H1 (cell line): ENCODE measurements around the gene ULK1. TPM values are rescaled to one million over a fixed set of nuclear protein-coding genes. Genes with fewer than 3 reads are reported as not detected.

Experiments
- CTCF ChIA-PET: fragments of 300-600 bp; sonication (Branson Sonifier 250); formaldehyde crosslinking; loops from one replicate; lab custom pipeline; 2021; ENCODE audit not compliant: partially characterized antibody; lab: Charles Lee
- POLR2A ChIA-PET: fragments of 300-600 bp; sonication (Branson Sonifier 250); formaldehyde crosslinking; loops from one replicate; lab custom pipeline; 2021; ENCODE audit warnings: inconsistent platforms; ENCODE audit not compliant: partially characterized antibody; lab: Charles Lee
- DNase-seq, 2 experiments: peaks; one replicate each; pipeline versions ENCODE4 v3.0.0 to v3.0.0-alpha.2; 2010 to 2022; ENCODE audit warnings: low spot score in 2 of 2, low read depth in 1 of 2, mixed read lengths in 1 of 2
- FAIRE-seq: peaks from 2 replicates; lab custom pipeline; 2011; peaks lifted over from hg19 to GRCh38; lab: Jason Lieb, UNC
- H2AFZ ChIP-seq: 2 replicates; pipeline ENCODE4 v1.8.1; 2012; ENCODE audit warnings: low read length, inconsistent platforms
- H2AK5ac ChIP-seq: 2 replicates; pipeline ENCODE4 v1.6.1; 2013; ENCODE audit warnings: low read depth, low read length
- H2BK120ac ChIP-seq: replicated peaks from 2 replicates; pipeline ENCODE3; 2013; ENCODE audit warnings: low read depth, low read length, inconsistent platforms
- H2BK12ac ChIP-seq: 2 replicates; pipeline ENCODE4 v1.6.1; 2013; ENCODE audit warnings: low read depth, low read length
- H2BK15ac ChIP-seq: 2 replicates; pipeline ENCODE4 v1.6.1; 2013; ENCODE audit warnings: low read length
- H2BK20ac ChIP-seq: 2 replicates; pipeline ENCODE4 v1.6.1; 2013; ENCODE audit warnings: low read length
- H2BK5ac ChIP-seq: 2 replicates; pipeline ENCODE4 v1.6.1; 2013; ENCODE audit warnings: low read depth, low read length
- H3K14ac ChIP-seq: 2 replicates; pipeline ENCODE4 v1.6.1; 2013; ENCODE audit warnings: inconsistent platforms; ENCODE audit not compliant: insufficient read length
- H3K18ac ChIP-seq: 2 replicates; pipeline ENCODE4 v1.6.1; 2013; ENCODE audit warnings: low read length; ENCODE audit errors: extremely low read depth
- H3K23ac ChIP-seq: 2 replicates; pipeline ENCODE4 v1.6.1; 2013; ENCODE audit warnings: inconsistent platforms; ENCODE audit not compliant: insufficient read length
- H3K23me2 ChIP-seq: 2 replicates; pipeline ENCODE4 v1.6.1; 2013; ENCODE audit warnings: low read depth, low read length
- H3K27ac ChIP-seq: 2 replicates; pipeline ENCODE4 v1.6.1; 2011; ENCODE audit warnings: low read depth, low read length, inconsistent platforms
- H3K27me3 ChIP-seq, 4 experiments: replicated peaks in 1 of 4; 1 replicate in 1 of 4; 2 replicates in 3 of 4; pipeline versions ENCODE4 v1.6.1 to v1.8.1; 2011 to 2013; ENCODE audit warnings: low read length in 3 of 4, mild to moderate bottlenecking in 3 of 4, inconsistent platforms in 2 of 4, mixed read lengths in 2 of 4, moderate library complexity in 1 of 4; ENCODE audit not compliant: control insufficient read depth in 3 of 4, insufficient read depth in 3 of 4; ENCODE audit errors: extremely low read depth in 1 of 4
- H3K36me3 ChIP-seq, 4 experiments: 2 replicates each; pipeline versions ENCODE4 v1.6.1 to v1.8.1; 2011 to 2013; ENCODE audit warnings: mild to moderate bottlenecking in 4 of 4, low read length in 3 of 4, moderate library complexity in 2 of 4, control low read depth in 1 of 4, inconsistent platforms in 1 of 4; ENCODE audit not compliant: insufficient read depth in 4 of 4, control insufficient read depth in 2 of 4
- H3K4ac ChIP-seq: replicated peaks from 2 replicates; pipeline ENCODE3; 2013; ENCODE audit warnings: low read length, low read depth, mixed read lengths, inconsistent platforms; ENCODE audit not compliant: insufficient read length
- H3K4me1 ChIP-seq, 4 experiments: replicated peaks in 1 of 4; 1 replicate in 1 of 4; 2 replicates in 3 of 4; pipeline versions ENCODE4 v1.6.1 to v1.8.1; 2011 to 2013; ENCODE audit warnings: low read length in 3 of 4, inconsistent platforms in 2 of 4, mixed read lengths in 1 of 4; ENCODE audit not compliant: insufficient read depth in 4 of 4, control insufficient read depth in 3 of 4
- H3K4me2 ChIP-seq, 2 experiments: 2 replicates each; pipeline versions ENCODE4 v1.6.1 to v1.8.1; 2011 to 2013; ENCODE audit warnings: low read depth in 2 of 2, low read length in 2 of 2, control low read depth in 1 of 2, inconsistent platforms in 1 of 2, mild to moderate bottlenecking in 1 of 2; ENCODE audit not compliant: insufficient read depth in 1 of 2
- H3K4me3 ChIP-seq, 4 experiments: fragments of 200-600, 300-600 bp in 1 of 4; sonication (generic), shearing (Covaris generic), sonication (Bioruptor Twin) in 1 of 4; 2 replicates each; pipeline versions ENCODE4 v1.5.1 to v1.8.1; 2011 to 2016; ENCODE audit warnings: low read length in 4 of 4, low read depth in 3 of 4, control low read depth in 2 of 4, inconsistent platforms in 2 of 4, mild to moderate bottlenecking in 2 of 4, mixed read lengths in 1 of 4, moderate library complexity in 1 of 4; ENCODE audit not compliant: insufficient read depth in 2 of 4; ENCODE audit errors: extremely low read depth in 1 of 4
- H3K56ac ChIP-seq: replicated peaks from 2 replicates; pipeline ENCODE3; 2013; ENCODE audit warnings: low read depth, mild to moderate bottlenecking, mixed read lengths, low read length, inconsistent platforms; ENCODE audit not compliant: insufficient read length
- H3K79me1 ChIP-seq: 2 replicates; pipeline ENCODE4 v1.6.1; 2013; ENCODE audit warnings: low read depth, low read length, control low read depth
- H3K79me2 ChIP-seq, 2 experiments: 2 replicates each; pipeline versions ENCODE4 v1.6.1 to v1.8.1; 2012 to 2013; ENCODE audit warnings: low read length in 2 of 2, mild to moderate bottlenecking in 2 of 2, inconsistent platforms in 1 of 2; ENCODE audit not compliant: insufficient read depth in 2 of 2, control insufficient read depth in 1 of 2
- H3K9ac ChIP-seq, 4 experiments: replicated peaks in 1 of 4; 1 replicate in 1 of 4; 2 replicates in 3 of 4; pipeline versions ENCODE4 v1.6.1 to v1.8.1; 2011 to 2013; ENCODE audit warnings: low read depth in 3 of 4, low read length in 3 of 4, control low read depth in 2 of 4, mild to moderate bottlenecking in 2 of 4, moderate library complexity in 2 of 4, inconsistent platforms in 1 of 4; ENCODE audit errors: extremely low read depth in 1 of 4
- H3K9me3 ChIP-seq, 2 experiments: 2 replicates each; pipeline versions ENCODE4 v1.6.1 to v1.8.1; 2012 to 2013; ENCODE audit warnings: mild to moderate bottlenecking in 2 of 2, moderate library complexity in 2 of 2, control low read depth in 1 of 2, inconsistent platforms in 1 of 2, low read depth in 1 of 2, low read length in 1 of 2, mixed read lengths in 1 of 2; ENCODE audit not compliant: insufficient read depth in 2 of 2
- H4K20me1 ChIP-seq, 2 experiments: replicated peaks in 1 of 2; 2 replicates each; pipeline versions ENCODE3 to v1.8.1; 2011 to 2013; ENCODE audit warnings: inconsistent platforms in 2 of 2, low read length in 2 of 2, mild to moderate bottlenecking in 1 of 2; ENCODE audit not compliant: insufficient read depth in 2 of 2, control insufficient read depth in 1 of 2
- H4K5ac ChIP-seq: 2 replicates; pipeline ENCODE4 v1.6.1; 2013; ENCODE audit warnings: low read length, low read depth, mixed read lengths, inconsistent platforms; ENCODE audit not compliant: insufficient read length
- H4K8ac ChIP-seq: 2 replicates; pipeline ENCODE4 v1.8.0; 2013; ENCODE audit warnings: mild to moderate bottlenecking, moderate library complexity, low read length, inconsistent platforms; ENCODE audit not compliant: insufficient read depth; ENCODE audit errors: extremely low read depth
- H4K91ac ChIP-seq: replicated peaks from 2 replicates; pipeline ENCODE3; 2013; ENCODE audit warnings: low read length, mixed read lengths, inconsistent platforms; ENCODE audit not compliant: insufficient read length
- GTF2F1 ChIP-seq: IDR thresholded peaks from 2 replicates; pipeline ENCODE4 v1.6.1; 2012; ENCODE audit warnings: low read depth, low read length, improper control_type of control experiment, borderline replicate concordance
- JUND ChIP-seq: IDR thresholded peaks from 2 replicates; pipeline ENCODE4 v1.6.1; 2011; ENCODE audit warnings: mild to moderate bottlenecking, improper control_type of control experiment, low read length
- SP2 ChIP-seq: IDR thresholded peaks from 2 replicates; pipeline ENCODE4 v1.6.1; 2012; ENCODE audit warnings: mild to moderate bottlenecking, low read length, inconsistent platforms
- WGBS, 2 experiments: shearing (Covaris generic) in 1 of 2; methylation state at CpG; one replicate each; pipeline versions ENCODE4 v1.1.6 to v1.1.7; 2013 to 2015; ENCODE audit warnings: low lambda C conversion rate in 2 of 2, mixed read lengths in 2 of 2, inconsistent platforms in 1 of 2, low coverage in 1 of 2, missing lambda C conversion rate in 1 of 2; ENCODE audit not compliant: insufficient replicate concordance in 2 of 2, insufficient coverage in 1 of 2, insufficient read length in 1 of 2; ENCODE audit errors: extremely low coverage in 1 of 2, missing lambda C conversion rate in 1 of 2; 5-methylcytosine and 5-hydroxymethylcytosine counted together
- polyA plus RNA-seq, 7 experiments: library from polyadenylated mRNA; depleted of rRNA in 3 of 7; stranded (reverse) in 5 of 7; unstranded in 2 of 7; fragments of >200 nt in 5 of 7; fragments of 200-250 nt in 2 of 7; gene quantifications; 1 replicate in 5 of 7; 2 replicates in 1 of 7; 4 replicates in 1 of 7; pipeline versions ENCODE4 v1.2.1 to v1.2.3, GENCODE V29; 2011 to 2013; ENCODE audit warnings: missing spikeins in 2 of 7, mixed read lengths in 2 of 7
- total RNA-seq: library from RNA; stranded (reverse); fragmentation: NEBNext Ultra II Directional; extraction: Animal tissue kit (Norgen Biotek cat#: 25700); gene quantifications from 2 replicates; pipeline ENCODE4 v1.2.1, GENCODE V29; 2021

The ULK1 gene
- total and polyA plus RNA-seq, 2 of the 8 experiments (the other 6 are each of a cell fraction or from before 2014, with no cell fraction given), result 13.0 to 44.1 TPM

DNA sequence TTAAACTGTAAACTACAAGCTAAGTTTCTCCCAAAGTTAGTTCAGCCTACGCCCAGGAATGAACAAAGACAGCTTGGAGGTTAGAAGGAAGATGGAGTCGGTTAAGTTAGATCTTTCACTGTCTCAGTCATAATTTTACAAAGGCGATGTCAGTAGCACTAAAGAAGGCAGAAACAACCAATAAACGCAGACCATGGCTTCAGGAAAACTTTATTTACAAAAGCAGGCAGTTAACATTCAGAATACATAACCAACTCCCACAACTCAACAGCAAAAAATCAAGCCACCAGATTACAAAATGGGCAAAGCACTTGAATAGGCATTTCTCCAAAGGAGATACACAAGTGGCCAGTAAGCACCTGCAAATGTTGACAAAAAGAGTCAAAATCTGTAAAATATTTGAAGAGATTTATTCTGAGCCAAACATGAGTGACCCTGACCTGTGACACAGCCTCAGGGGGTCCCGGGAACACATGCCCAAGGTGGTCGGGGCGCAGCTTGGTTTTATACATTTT, 8.8 kb upstream of the ULK1 start:
- H3K23ac ChIP-seq, result no peak overlapping the region
- H3K79me1 ChIP-seq, result no peaks in the 10 kb centered on the region
- H2BK15ac ChIP-seq, result no peak overlapping the region
- H2BK5ac ChIP-seq, result no peak overlapping the region
- no peaks in the 10 kb centered on the region; a peak in 2 of 7 replicates for H3K4me1 ChIP-seq
- no peak overlapping the region for H3K4me2 ChIP-seq
- no peak overlapping the region for H2BK120ac ChIP-seq
- ChIA-PET POLR2A (no interaction called here), CTCF (no interaction called here)
- no peak overlapping the region for H2AFZ ChIP-seq
- H4K20me1 ChIP-seq, result no peaks in the 10 kb centered on the region
- H3K4me3 ChIP-seq, result no peak overlapping the region
- no peak overlapping the region for H2BK20ac ChIP-seq
- H3K18ac ChIP-seq, result no peak overlapping the region
- H2AK5ac ChIP-seq, result no peak overlapping the region
- H4K91ac ChIP-seq, result no peak overlapping the region
- no peak for DNase-seq
- no peak overlapping the region for H3K14ac ChIP-seq
- H4K5ac ChIP-seq, result no peak overlapping the region
- H2BK12ac ChIP-seq, result no peak overlapping the region
- H3K36me3 ChIP-seq, result no peaks in the 10 kb centered on the region
- H3K79me2 ChIP-seq, result no peaks in the 10 kb centered on the region
- no peak overlapping the region for H3K56ac ChIP-seq
- H3K27ac ChIP-seq, result no peak overlapping the region
- H3K9me3 ChIP-seq, result peaks cover 4 to 5% of the 10 kb centered on the region in 2 experiments; a peak in 3 of 4 replicates
- no peaks in the 10 kb centered on the region for H3K27me3 ChIP-seq
- no peak overlapping the region for H3K4ac ChIP-seq
- 84% methylated on average over 7 of the region's 7 CpGs; no CpG with 5 or more reads in 1 of the 2 experiments for WGBS, 2 experiments
- no peak for FAIRE-seq
- no peak overlapping the region for H4K8ac ChIP-seq
- H3K9ac ChIP-seq, result no peak overlapping the region
- no peaks in the 10 kb centered on the region for H3K23me2 ChIP-seq
- no peak for TF ChIP-seq SP2
- TF ChIP-seq JUND, result no peak
- no peak for TF ChIP-seq GTF2F1
